Activated T-cell treated with anti-CD3 and anti-CD28 coated beads, Interleukin-2, amount 50 U/mL, for 24 hours (primary cell): ENCODE results near the gene ALDH1A1.

Experiments
- DNase-seq: peaks from one replicate; pipeline ENCODE4 v3.0.0-alpha.2; 2020
- H3K27ac Mint-ChIP-seq: 2 replicates; pipeline ENCODE4 v1.8.0; 2020; ENCODE audit warnings: mild to moderate bottlenecking, mixed read lengths
- H3K27me3 Mint-ChIP-seq: 2 replicates; pipeline ENCODE4 v1.8.0; 2020; ENCODE audit warnings: mixed read lengths
- H3K36me3 Mint-ChIP-seq: 2 replicates; pipeline ENCODE4 v1.8.0; 2020; ENCODE audit warnings: low read depth, mixed read lengths
- H3K4me1 Mint-ChIP-seq: 2 replicates; pipeline ENCODE4 v1.8.0; 2020; ENCODE audit warnings: low read depth, mixed read lengths
- H3K4me3 Mint-ChIP-seq: 2 replicates; pipeline ENCODE4 v1.8.0; 2020; ENCODE audit warnings: mild to moderate bottlenecking, moderate library complexity, mixed read lengths
- H3K9me3 Mint-ChIP-seq: 2 replicates; pipeline ENCODE4 v1.8.0; 2020; ENCODE audit warnings: mixed read lengths

The ALDH1A1 gene

DNA sequence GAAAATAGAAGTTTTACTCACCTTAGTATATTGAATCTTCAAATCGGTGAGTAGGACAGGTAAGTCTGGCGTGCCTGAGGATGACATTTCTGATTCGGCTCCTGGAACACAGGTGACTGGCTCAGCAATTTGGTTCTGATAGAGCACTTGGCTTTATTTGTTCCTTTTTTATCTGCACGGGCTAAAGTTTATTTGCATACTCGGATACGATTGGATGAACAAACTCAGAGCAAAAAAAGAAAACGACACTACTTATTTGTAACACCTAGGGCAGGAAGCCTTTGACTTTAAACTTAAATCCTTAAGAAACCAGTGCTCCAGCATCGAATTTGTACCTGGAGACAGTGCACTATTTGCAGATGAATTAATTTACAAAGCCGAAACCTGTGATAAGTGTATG is at the start of gene ALDH1A1:
TSS of gene ALDH1A1 (minus strand) at position 140 of the 400 bp plus-strand sequence. CDS start at position 87, 53 bp downstream.
- no peak within 1 kb of the TSS for H3K4me3 Mint-ChIP-seq
- no peak for DNase-seq

DNA sequence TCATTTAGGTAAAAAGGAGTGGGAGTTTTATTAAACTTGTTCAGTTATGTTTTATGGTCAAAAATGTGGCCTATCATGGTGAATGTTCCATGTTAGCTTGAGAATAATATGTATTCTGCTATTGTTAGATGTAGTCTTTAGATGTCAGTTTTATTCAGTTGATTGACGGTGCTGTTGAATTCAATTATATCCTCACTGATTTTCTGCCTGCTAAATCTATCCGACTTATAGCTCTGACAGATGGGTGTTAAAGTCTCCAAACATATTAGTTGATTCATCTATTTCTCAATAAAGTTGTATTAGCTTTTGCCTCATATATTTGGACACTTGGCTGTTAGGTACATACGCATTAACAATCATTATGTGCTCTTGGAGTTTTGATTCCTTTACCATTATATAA is 49.0 kb upstream of the ALDH1A1 start:
- no peak overlapping the region for H3K27ac Mint-ChIP-seq
- DNase-seq, result no peak
- peaks cover 4% of the 10 kb centered on the region for H3K4me1 Mint-ChIP-seq
- no peaks in the 10 kb centered on the region for H3K9me3 Mint-ChIP-seq
- H3K36me3 Mint-ChIP-seq, result no peaks in the 10 kb centered on the region
- H3K27me3 Mint-ChIP-seq, result peaks cover 16% of the 10 kb centered on the region
- no peak overlapping the region for H3K4me3 Mint-ChIP-seq

More for the DNA sequence above, at the start of gene ALDH1A1:
- H3K27ac Mint-ChIP-seq, result no peak within 1 kb of the TSS
- H3K27me3 Mint-ChIP-seq, result peaks cover 32% of the 10 kb centered on the region
- H3K4me1 Mint-ChIP-seq, result peaks cover 7% of the 10 kb centered on the region
- no peaks in the 10 kb centered on the region for H3K9me3 Mint-ChIP-seq
- no peaks in the 10 kb centered on the region for H3K36me3 Mint-ChIP-seq

GRCh38 chr9:72998363-72998762 is 45.5 kb upstream of the ALDH1A1 start:
- Mint-ChIP-seq H3K4me3 (no peak overlapping the region), H3K9me3 (no peaks in the 10 kb centered on the region), H3K4me1 (peaks cover 4% of the 10 kb centered on the region), H3K36me3 (no peaks in the 10 kb centered on the region), H3K27me3 (peaks cover 3% of the 10 kb centered on the region), H3K27ac (no peak overlapping the region)
- no peak for DNase-seq

GRCh38 chr9:72997387-72997995 is 44.6 kb upstream of the ALDH1A1 start:
- Mint-ChIP-seq H3K4me3 (no peak overlapping the region), H3K27ac (no peak overlapping the region), H3K9me3 (no peaks in the 10 kb centered on the region), H3K36me3 (no peaks in the 10 kb centered on the region), H3K27me3 (peaks cover 6% of the 10 kb centered on the region), H3K4me1 (peaks cover 4% of the 10 kb centered on the region)
- DNase-seq, result no peak

- peaks cover 8% of the 10 kb centered on the region for H3K27me3 Mint-ChIP-seq
- no peaks in the 10 kb centered on the region for H3K9me3 Mint-ChIP-seq
- DNase-seq, result no peak
- H3K36me3 Mint-ChIP-seq, result no peaks in the 10 kb centered on the region
- peaks cover 4% of the 10 kb centered on the region for H3K4me1 Mint-ChIP-seq
- no peak overlapping the region for H3K27ac Mint-ChIP-seq
- H3K4me3 Mint-ChIP-seq, result no peak overlapping the region
Measured at GRCh38 chr9:72996684-72997314, 43.9 kb upstream of the ALDH1A1 start.

- H3K27me3 Mint-ChIP-seq, result peaks cover 8% of the 10 kb centered on the region
- no peaks in the 10 kb centered on the region for H3K36me3 Mint-ChIP-seq
- peaks cover 4% of the 10 kb centered on the region for H3K4me1 Mint-ChIP-seq
- no peak overlapping the region for H3K4me3 Mint-ChIP-seq
- no peaks in the 10 kb centered on the region for H3K9me3 Mint-ChIP-seq
- no peak for DNase-seq
- no peak overlapping the region for H3K27ac Mint-ChIP-seq
Measured at GRCh38 chr9:72996114-72996513, 43.3 kb upstream of the ALDH1A1 start.

- Mint-ChIP-seq H3K4me3 (no peak overlapping the region), H3K27me3 (peaks cover 8% of the 10 kb centered on the region), H3K36me3 (no peaks in the 10 kb centered on the region), H3K4me1 (peaks cover 4% of the 10 kb centered on the region), H3K9me3 (no peaks in the 10 kb centered on the region), H3K27ac (no peak overlapping the region)
- no peak for DNase-seq
Measured at GRCh38 chr9:72995131-72996024, 42.5 kb upstream of the ALDH1A1 start.

DNA sequence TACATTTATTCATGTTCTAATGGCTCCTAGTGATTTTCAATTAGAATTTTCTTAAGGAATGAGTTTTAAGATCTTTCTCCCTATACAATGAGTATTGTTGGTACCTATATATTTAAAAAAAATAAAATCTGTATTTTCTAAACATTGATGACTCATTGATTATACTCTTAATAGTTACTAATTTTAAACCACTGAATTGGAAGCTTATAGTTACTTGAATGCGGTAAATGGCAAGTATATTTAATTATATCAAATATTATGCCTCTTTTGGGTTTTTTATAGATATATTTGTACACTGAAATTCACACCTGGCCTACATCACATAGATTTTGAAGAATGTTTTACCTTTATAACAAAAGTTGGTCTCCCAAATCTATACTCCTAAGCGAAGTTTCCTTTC is 38.9 kb upstream of the ALDH1A1 start:
- DNase-seq, result no peak
- no peaks in the 10 kb centered on the region for H3K9me3 Mint-ChIP-seq
- H3K4me3 Mint-ChIP-seq, result no peak overlapping the region
- no peaks in the 10 kb centered on the region for H3K4me1 Mint-ChIP-seq
- peaks cover 8% of the 10 kb centered on the region for H3K27me3 Mint-ChIP-seq
- no peaks in the 10 kb centered on the region for H3K36me3 Mint-ChIP-seq
- H3K27ac Mint-ChIP-seq, result no peak overlapping the region

- H3K27me3 Mint-ChIP-seq, result peaks cover 8% of the 10 kb centered on the region
- H3K4me1 Mint-ChIP-seq, result no peaks in the 10 kb centered on the region
- no peak overlapping the region for H3K27ac Mint-ChIP-seq
- no peak for DNase-seq
- H3K9me3 Mint-ChIP-seq, result no peaks in the 10 kb centered on the region
- H3K36me3 Mint-ChIP-seq, result no peaks in the 10 kb centered on the region
- H3K4me3 Mint-ChIP-seq, result no peak overlapping the region
Measured at GRCh38 chr9:72990397-72991182, 37.7 kb upstream of the ALDH1A1 start.

GRCh38 chr9:72986522-72987116 is 33.8 kb upstream of the ALDH1A1 start:
- no peak overlapping the region for H3K4me3 Mint-ChIP-seq
- no peak overlapping the region for H3K27ac Mint-ChIP-seq
- no peaks in the 10 kb centered on the region for H3K36me3 Mint-ChIP-seq
- peaks cover 3% of the 10 kb centered on the region for H3K27me3 Mint-ChIP-seq
- DNase-seq, result no peak
- no peaks in the 10 kb centered on the region for H3K9me3 Mint-ChIP-seq
- no peaks in the 10 kb centered on the region for H3K4me1 Mint-ChIP-seq

GRCh38 chr9:72985746-72986145 is 32.9 kb upstream of the ALDH1A1 start:
- Mint-ChIP-seq H3K27me3 (peaks cover 3% of the 10 kb centered on the region), H3K4me3 (no peak overlapping the region), H3K4me1 (no peaks in the 10 kb centered on the region), H3K27ac (no peak overlapping the region), H3K9me3 (no peaks in the 10 kb centered on the region), H3K36me3 (no peaks in the 10 kb centered on the region)
- DNase-seq, result no peak

DNA sequence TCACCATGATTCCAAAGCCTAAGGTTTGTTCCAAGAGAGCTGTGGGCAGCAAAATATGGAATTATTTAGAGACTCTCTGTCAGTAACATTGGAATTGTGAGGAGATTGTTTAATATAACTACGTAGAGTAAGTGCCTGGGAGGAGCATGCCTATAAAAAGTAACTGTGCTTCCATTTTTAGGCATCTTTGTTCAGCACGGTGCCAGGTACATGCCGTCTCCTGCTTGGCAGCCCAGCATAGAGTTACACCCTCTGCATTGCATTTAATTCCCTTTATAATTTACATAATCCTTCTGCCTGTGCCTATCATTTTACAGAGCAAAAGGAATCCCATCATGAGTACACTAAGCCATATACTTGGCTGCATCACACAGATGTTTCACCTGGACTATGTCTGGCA is 32.1 kb upstream of the ALDH1A1 start:
- Mint-ChIP-seq H3K4me1 (no peaks in the 10 kb centered on the region), H3K36me3 (no peaks in the 10 kb centered on the region), H3K9me3 (no peaks in the 10 kb centered on the region), H3K27ac (no peak overlapping the region), H3K27me3 (peaks cover 3% of the 10 kb centered on the region), H3K4me3 (no peak overlapping the region)
- DNase-seq, result no peak

DNA sequence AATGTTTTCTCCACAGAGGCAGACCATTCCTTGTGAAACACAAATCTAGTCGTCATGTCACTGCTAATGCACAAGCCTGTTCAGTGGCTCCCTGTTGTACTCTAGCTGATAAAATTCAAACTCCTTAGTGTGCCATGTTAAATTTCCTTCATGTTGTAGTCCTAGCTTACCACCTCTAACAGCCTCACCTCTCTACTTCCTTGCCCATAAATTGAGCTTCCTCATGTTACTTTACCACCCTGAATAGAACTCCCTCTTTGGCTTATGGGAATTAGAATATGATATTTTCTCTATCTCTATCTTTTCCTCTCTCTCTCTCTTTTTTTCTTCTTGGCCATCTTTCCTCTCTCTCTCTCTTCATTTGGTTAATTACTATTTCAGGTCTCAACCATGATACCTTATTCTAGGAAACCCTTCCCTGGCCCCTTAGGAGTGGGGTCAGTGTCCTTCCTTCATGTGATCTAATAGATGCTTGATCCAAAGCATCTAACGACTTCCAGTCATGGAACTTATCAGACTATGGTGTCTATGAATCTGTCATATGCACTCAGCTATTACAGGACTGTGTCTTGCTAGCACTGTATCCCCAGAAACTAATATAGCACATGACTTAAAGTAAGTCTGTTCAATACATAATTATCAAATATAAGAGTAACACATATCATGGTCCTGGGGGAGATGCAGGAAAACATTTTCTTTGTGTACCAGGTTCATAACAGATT is 31.5 kb upstream of the ALDH1A1 start:
- H3K4me1 Mint-ChIP-seq, result no peaks in the 10 kb centered on the region

More for the DNA sequence above, 31.5 kb upstream of the ALDH1A1 start:
- Mint-ChIP-seq H3K36me3 (no peaks in the 10 kb centered on the region), H3K4me3 (no peak overlapping the region), H3K27me3 (peaks cover 3% of the 10 kb centered on the region), H3K9me3 (no peaks in the 10 kb centered on the region), H3K27ac (no peak overlapping the region)
- DNase-seq, result no peak
